BJ (cell line): ENCODE data around the gene NPPC. TPM values are rescaled to one million over a fixed set of nuclear protein-coding genes. Genes with fewer than 3 reads are reported as not detected.
"Not testable (repeated sequence)": the region's sequence is repeated elsewhere in the genome, so short reads cannot be mapped to it uniquely, and the experiment has no call there.

Source experiments
- CTCF ChIA-PET: fragments of 350-600 bp; formaldehyde crosslinking; extraction: SDS; loops from one replicate; lab custom pipeline; 2021; ENCODE audit warnings: antibody characterized with exemption, inconsistent platforms; lab: Yijun Ruan, JAX
- POLR2A ChIA-PET: fragments of 300-600 bp; sonication (Branson Sonifier 250); formaldehyde crosslinking; extraction: SDS; loops from one replicate; lab custom pipeline; 2021; ENCODE audit warnings: antibody characterized with exemption; lab: Charles Lee
- DNase-seq: peaks from one replicate; pipeline ENCODE4 v3.0.0-alpha.2; 2011; ENCODE audit warnings: low read depth
- H3K27me3 ChIP-seq: 2 replicates; pipeline ENCODE4 v1.6.0; 2011; ENCODE audit warnings: low read length; ENCODE audit not compliant: control insufficient read depth, insufficient read depth
- H3K36me3 ChIP-seq: 2 replicates; pipeline ENCODE4 v1.5.1; 2011; ENCODE audit warnings: low read length; ENCODE audit not compliant: control insufficient read depth, insufficient read depth
- H3K4me3 ChIP-seq: 2 replicates; pipeline ENCODE4 v1.5.1; 2011; ENCODE audit warnings: low read depth, mild to moderate bottlenecking, control low read depth, low read length
- polyA plus RNA-seq: library from polyadenylated mRNA; depleted of rRNA; stranded (reverse); fragments of >200 nt; gene quantifications from 2 replicates; pipeline ENCODE4 v1.2.3, GENCODE V29; 2011
- TF ChIP-seq, protein P1 (sequence below): IDR thresholded peaks from 2 replicates; pipeline ENCODE4 v1.5.1; 2011; ENCODE audit warnings: low read depth, mild to moderate bottlenecking, control low read depth, inconsistent platforms, low read length, moderate library complexity; ENCODE audit not compliant: insufficient read depth

The NPPC gene
- polyA plus RNA-seq, 1 experiment: not detected

DNA sequence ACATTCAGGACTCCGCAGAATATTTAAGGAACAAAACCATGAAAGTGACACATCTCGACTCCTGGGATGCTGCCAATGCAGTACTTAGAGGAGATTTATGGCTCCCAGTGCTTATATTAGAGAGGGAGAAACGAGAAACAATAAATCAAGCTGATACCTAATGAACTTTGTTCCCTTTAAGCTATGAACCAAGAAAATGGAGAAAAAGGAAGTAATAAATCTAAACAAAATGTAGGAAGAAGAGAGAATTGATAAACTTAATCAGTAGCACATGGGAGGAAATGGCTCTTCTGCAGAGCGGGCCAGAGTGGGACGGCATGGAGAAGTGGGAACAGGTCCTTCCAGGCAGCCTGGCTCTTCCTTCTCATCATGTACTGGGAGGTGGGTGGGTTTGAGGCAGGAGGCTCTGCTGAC, 42.7 kb downstream of the NPPC start:
- ChIA-PET POLR2A (no interaction called here), CTCF (interaction anchor here (2.0 kb wide), 2 partner anchors 17 to 42 kb away, joined by 5 to 7 read pairs; partner anchors contain the start of gene NPPC)
- H3K36me3 ChIP-seq: no peaks in the 10 kb centered on the region
- TF ChIP-seq, protein P1, sequence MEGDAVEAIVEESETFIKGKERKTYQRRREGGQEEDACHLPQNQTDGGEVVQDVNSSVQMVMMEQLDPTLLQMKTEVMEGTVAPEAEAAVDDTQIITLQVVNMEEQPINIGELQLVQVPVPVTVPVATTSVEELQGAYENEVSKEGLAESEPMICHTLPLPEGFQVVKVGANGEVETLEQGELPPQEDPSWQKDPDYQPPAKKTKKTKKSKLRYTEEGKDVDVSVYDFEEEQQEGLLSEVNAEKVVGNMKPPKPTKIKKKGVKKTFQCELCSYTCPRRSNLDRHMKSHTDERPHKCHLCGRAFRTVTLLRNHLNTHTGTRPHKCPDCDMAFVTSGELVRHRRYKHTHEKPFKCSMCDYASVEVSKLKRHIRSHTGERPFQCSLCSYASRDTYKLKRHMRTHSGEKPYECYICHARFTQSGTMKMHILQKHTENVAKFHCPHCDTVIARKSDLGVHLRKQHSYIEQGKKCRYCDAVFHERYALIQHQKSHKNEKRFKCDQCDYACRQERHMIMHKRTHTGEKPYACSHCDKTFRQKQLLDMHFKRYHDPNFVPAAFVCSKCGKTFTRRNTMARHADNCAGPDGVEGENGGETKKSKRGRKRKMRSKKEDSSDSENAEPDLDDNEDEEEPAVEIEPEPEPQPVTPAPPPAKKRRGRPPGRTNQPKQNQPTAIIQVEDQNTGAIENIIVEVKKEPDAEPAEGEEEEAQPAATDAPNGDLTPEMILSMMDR: no peak
- no peak for DNase-seq
- no peak overlapping the region for H3K4me3 ChIP-seq
- H3K27me3 ChIP-seq: peaks cover 20% of the 10 kb centered on the region

DNA sequence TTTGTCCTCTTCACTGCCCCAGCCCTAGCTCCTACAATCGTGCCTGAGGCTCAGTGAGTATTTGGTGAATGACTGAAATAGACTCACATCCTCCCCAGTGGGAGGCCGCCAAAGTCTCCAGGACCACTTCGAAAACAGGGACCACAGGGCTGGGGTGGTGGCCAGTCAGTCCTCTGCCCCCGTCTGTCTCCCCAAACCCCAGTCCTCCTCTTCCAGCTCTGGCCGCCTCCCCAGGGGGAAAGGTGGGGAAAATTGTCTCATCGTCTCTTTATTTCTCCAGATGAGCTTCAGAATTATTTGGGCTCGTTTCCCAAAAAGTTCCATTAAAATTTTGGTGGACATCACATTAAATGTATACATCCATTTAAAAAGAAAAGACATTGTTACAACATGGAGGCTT, 43.5 kb downstream of the NPPC start:
- POLR2A ChIA-PET: no interaction called here
- H3K36me3 ChIP-seq: no peaks in the 10 kb centered on the region
- CTCF ChIA-PET: interaction anchor here (2.0 kb wide), 2 partner anchors 18 to 43 kb away, joined by 5 to 7 read pairs; partner anchors contain the start of gene NPPC
- no peak overlapping the region for H3K4me3 ChIP-seq
- DNase-seq: no peak
- TF ChIP-seq, protein P1: no peak
- peaks cover 19% of the 10 kb centered on the region for H3K27me3 ChIP-seq

DNA sequence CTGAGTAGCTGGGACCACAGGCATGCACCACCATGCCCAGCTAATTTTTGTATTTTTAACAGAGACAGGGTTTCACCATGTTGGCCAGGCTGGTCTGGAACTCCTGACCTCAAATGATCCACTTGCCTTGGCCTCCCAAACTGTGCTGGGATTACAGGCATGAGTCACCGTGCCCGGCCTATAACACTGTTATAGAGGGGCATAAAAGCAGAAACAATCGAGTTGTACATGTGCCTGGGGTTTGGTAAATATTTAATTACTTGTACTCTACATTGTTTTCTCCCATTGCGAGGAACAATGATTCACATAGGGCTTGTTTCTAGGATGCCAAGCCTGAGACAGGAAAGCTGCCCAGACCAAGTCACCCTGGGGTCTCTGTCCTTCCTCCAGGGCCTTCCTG, 45.8 kb downstream of the NPPC start:
- POLR2A ChIA-PET, DNase-seq, H3K4me3 ChIP-seq, CTCF ChIA-PET, H3K36me3 ChIP-seq: not testable (repeated sequence)
- peaks cover 13% of the 10 kb centered on the region for H3K27me3 ChIP-seq

DNA sequence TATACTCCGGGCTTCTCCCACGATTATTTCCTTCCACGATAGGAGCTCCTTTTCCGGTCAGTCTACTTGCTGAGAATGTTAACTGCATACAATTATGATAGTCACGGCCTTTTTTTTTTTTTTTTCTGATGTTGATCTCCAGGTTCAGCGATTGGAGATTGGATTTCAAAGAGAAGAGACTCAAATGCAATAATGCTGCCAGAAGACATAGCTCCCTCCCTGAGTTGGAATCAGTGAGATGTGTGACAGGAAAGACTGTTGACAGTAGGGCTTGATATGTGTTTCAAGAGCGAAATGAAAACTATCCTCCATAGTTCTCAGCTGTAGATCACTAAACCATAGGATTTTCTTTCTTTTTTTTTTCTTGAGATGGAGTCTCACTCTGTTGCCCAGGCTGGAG, 47.0 kb downstream of the NPPC start:
- TF ChIP-seq, protein P1: no peak
- DNase-seq: no peak
- peaks cover 5% of the 10 kb centered on the region for H3K27me3 ChIP-seq
- ChIA-PET CTCF (interaction anchor here (1.2 kb wide), 1 partner anchor 22 kb away, joined by 5 read pairs; no protein-coding TSS in a partner anchor), POLR2A (no interaction called here)
- H3K36me3 ChIP-seq: no peaks in the 10 kb centered on the region
- no peak overlapping the region for H3K4me3 ChIP-seq

DNA sequence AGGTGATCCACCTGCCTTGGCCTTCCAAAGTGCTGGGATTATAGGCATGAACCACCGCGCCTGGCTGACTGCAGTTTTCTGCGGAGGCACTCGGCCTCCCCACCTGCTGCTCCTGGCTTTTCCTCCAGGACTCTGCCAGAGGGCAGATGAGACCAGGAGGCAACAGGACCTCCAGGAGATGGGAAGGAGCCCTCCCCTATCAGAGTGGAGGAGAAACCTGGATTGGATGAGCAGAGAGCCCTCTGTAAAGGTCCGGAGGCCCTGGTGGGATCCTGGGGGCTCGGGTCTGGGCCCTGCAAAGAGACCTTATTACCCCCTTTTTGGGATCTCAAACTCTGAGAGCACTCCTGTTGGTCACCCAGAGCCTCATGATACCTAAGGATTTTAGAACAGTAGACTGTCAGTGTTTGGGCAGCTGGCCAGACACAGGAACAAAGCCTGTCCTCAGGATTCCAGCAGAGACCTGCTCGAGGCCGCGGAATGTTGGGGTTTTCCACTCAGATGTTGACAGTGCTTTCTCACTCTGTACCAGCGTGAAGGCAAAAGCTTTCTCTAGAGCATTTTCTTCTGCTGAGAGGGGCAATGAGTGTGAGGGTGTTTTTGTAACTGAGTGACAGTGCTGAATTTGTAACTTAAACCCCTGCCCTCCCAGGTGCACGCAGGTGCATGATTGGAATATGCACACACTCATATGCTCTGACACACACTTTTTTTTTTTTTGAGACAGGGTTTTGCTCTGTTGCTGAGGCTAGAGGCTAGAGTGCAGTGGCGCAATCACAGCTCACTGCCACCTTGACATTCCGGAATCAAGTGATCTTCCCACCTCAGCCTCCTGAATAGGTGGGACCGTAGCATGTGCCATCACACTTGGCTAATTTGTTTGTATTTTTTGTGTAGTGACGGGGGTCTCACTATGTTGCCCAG, 48.4 kb downstream of the NPPC start:
- ChIA-PET POLR2A (no interaction called here), CTCF (interaction anchor here (1.1 kb wide), 1 partner anchor 26 kb away, joined by 4 read pairs; no protein-coding TSS in a partner anchor)
- TF ChIP-seq, protein P1: no peak
- DNase-seq: no peak
- H3K36me3 ChIP-seq: no peaks in the 10 kb centered on the region
- H3K4me3 ChIP-seq: no peak overlapping the region
- peaks cover 4% of the 10 kb centered on the region for H3K27me3 ChIP-seq
